HepG2 (cell line): ENCODE data around the gene ZFYVE28. TPM values are rescaled to one million over a fixed set of nuclear protein-coding genes. Genes with fewer than 3 reads are reported as not detected.

Experiments
- DZIP1 ChIP-seq: sonication (generic); formaldehyde crosslinking; IDR thresholded peaks from 2 replicates; pipeline ENCODE4 v1.5.0; 2020; ENCODE audit warnings: mild to moderate bottlenecking, missing genetic modification reagents
- SP140L ChIP-seq: sonication (generic); formaldehyde crosslinking; IDR thresholded peaks from 2 replicates; pipeline ENCODE4 v1.4.0; 2020; ENCODE audit warnings: missing genetic modification reagents, borderline replicate concordance
- ZBTB46 ChIP-seq: sonication (generic); formaldehyde crosslinking; IDR thresholded peaks from 2 replicates; pipeline ENCODE4 v1.4.0; 2020; ENCODE audit warnings: mild to moderate bottlenecking, missing genetic modification reagents, borderline replicate concordance
- ZKSCAN8 ChIP-seq: IDR thresholded peaks from 2 replicates; pipeline ENCODE4 v1.6.1; 2016; ENCODE audit warnings: borderline replicate concordance, missing genetic modification reagents, missing compliant biosample characterization
- ZNF496 ChIP-seq: sonication (generic); formaldehyde crosslinking; IDR thresholded peaks from 2 replicates; pipeline ENCODE4 v1.8.1; 2023; ENCODE audit warnings: mild to moderate bottlenecking, moderate library complexity, missing genetic modification reagents; ENCODE audit not compliant: insufficient replicate concordance
- ZSCAN22 ChIP-seq: sonication (generic); formaldehyde crosslinking; IDR thresholded peaks from 2 replicates; pipeline ENCODE4 v1.4.0; 2020; ENCODE audit warnings: mild to moderate bottlenecking, missing genetic modification reagents
- polyA plus RNA-seq, 8 experiments: library from polyadenylated mRNA; depleted of rRNA in 3 of 8; stranded (reverse) in 7 of 8; unstranded in 1 of 8; fragments of >200 nt; fragmentation: Illumina TruSeq in 4 of 8; extraction: Trizol in 4 of 8; gene quantifications; 2 replicates each; pipeline versions ENCODE4 v1.2.1 to v1.2.3, GENCODE V29; 2011 to 2016; ENCODE audit warnings: low read depth in 4 of 8, missing spikeins in 1 of 8, mixed read lengths in 1 of 8; ENCODE audit not compliant: insufficient read depth in 1 of 8
- total RNA-seq, 5 experiments: library from RNA; depleted of rRNA; stranded (reverse); fragments of >200 nt; fragmentation: Illumina TruSeq; extraction: Trizol; gene quantifications; 2 replicates each; pipeline ENCODE4 v1.2.3, GENCODE V29; 2016; ENCODE audit warnings: low read depth in 1 of 5
- TF ChIP-seq, protein P1 (sequence below): sonication (generic); formaldehyde crosslinking; IDR thresholded peaks from 2 replicates; pipeline ENCODE4 v1.4.0; 2020; ENCODE audit warnings: missing genetic modification reagents

Gene ZFYVE28
- total and polyA plus RNA-seq, 2 of the 13 experiments (the other 11 are each of a cell fraction or from before 2014, with no cell fraction given): 0.12 to 0.22 TPM

- TF ChIP-seq DZIP1 (CRISPR knock-in tag): no peak
- TF ChIP-seq ZBTB46 (CRISPR knock-in tag): no peak
- no peak for TF ChIP-seq ZKSCAN8 (CRISPR knock-in tag)
- no peak for TF ChIP-seq ZNF496 (CRISPR knock-in tag)
- TF ChIP-seq, protein P1, sequence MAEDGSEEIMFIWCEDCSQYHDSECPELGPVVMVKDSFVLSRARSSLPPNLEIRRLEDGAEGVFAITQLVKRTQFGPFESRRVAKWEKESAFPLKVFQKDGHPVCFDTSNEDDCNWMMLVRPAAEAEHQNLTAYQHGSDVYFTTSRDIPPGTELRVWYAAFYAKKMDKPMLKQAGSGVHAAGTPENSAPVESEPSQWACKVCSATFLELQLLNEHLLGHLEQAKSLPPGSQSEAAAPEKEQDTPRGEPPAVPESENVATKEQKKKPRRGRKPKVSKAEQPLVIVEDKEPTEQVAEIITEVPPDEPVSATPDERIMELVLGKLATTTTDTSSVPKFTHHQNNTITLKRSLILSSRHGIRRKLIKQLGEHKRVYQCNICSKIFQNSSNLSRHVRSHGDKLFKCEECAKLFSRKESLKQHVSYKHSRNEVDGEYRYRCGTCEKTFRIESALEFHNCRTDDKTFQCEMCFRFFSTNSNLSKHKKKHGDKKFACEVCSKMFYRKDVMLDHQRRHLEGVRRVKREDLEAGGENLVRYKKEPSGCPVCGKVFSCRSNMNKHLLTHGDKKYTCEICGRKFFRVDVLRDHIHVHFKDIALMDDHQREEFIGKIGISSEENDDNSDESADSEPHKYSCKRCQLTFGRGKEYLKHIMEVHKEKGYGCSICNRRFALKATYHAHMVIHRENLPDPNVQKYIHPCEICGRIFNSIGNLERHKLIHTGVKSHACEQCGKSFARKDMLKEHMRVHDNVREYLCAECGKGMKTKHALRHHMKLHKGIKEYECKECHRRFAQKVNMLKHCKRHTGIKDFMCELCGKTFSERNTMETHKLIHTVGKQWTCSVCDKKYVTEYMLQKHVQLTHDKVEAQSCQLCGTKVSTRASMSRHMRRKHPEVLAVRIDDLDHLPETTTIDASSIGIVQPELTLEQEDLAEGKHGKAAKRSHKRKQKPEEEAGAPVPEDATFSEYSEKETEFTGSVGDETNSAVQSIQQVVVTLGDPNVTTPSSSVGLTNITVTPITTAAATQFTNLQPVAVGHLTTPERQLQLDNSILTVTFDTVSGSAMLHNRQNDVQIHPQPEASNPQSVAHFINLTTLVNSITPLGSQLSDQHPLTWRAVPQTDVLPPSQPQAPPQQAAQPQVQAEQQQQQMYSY (CRISPR knock-in tag): no peak
- no peak for TF ChIP-seq ZSCAN22 (CRISPR knock-in tag)
- no peak for TF ChIP-seq SP140L (CRISPR knock-in tag)
Measured at GRCh38 chr4:2372488-2373030, 45.9 kb downstream of the ZFYVE28 start (continued).
